SK-N-SH (cell line): Measurements from ENCODE around the gene ZNF277. TPM values are rescaled to one million over a fixed set of nuclear protein-coding genes. Genes with fewer than 3 reads are reported as not detected.

Source experiments
- CTCF ChIA-PET: fragments of 300-600, 350-600 bp; formaldehyde crosslinking; extraction: SDS; loops from one replicate; lab custom pipeline; 2021; lab: Yijun Ruan, JAX
- POLR2A ChIA-PET: fragments of 350-600 bp; sonication (Branson Sonifier 250); formaldehyde crosslinking; extraction: SDS; loops from one replicate; lab custom pipeline; 2020; ENCODE audit warnings: antibody characterized with exemption, inconsistent platforms; lab: Yijun Ruan, JAX
- DNase-seq: peaks from one replicate; pipeline ENCODE4 v3.0.0; 2012
- H2AFZ ChIP-seq: fragments of 200-600 bp; sonication (generic); 2 replicates; pipeline ENCODE4 v1.8.1; 2016; ENCODE audit warnings: antibody characterized with exemption, mild to moderate bottlenecking, low read depth
- H3F3A ChIP-seq: fragments of 200-600 bp; sonication (generic); replicated peaks from 2 replicates; pipeline ENCODE3; 2016; ENCODE audit warnings: antibody characterized with exemption, mild to moderate bottlenecking; ENCODE audit not compliant: insufficient read depth
- H3K27ac ChIP-seq, 2 experiments: fragments of 200-500 bp in 1 of 2; fragments of 200-600 bp in 1 of 2; sonication (Bioruptor generic) in 1 of 2; sonication (generic), shearing (Covaris generic) in 1 of 2; 2 replicates each; pipeline versions ENCODE4 v1.5.1 to v1.6.1; 2014 to 2016; ENCODE audit warnings: low read depth in 2 of 2, inconsistent platforms in 1 of 2, low read length in 1 of 2, mild to moderate bottlenecking in 1 of 2, mixed read lengths in 1 of 2
- H3K27me3 ChIP-seq: fragments of 200-600 bp; sonication (generic), shearing (Covaris generic); 2 replicates; pipeline ENCODE4 v1.6.1; 2016; ENCODE audit warnings: mixed run types; ENCODE audit not compliant: insufficient read depth
- H3K36me3 ChIP-seq, 2 experiments: fragments of 200-500 bp in 1 of 2; fragments of 200-600 bp in 1 of 2; sonication (Bioruptor generic) in 1 of 2; sonication (generic) in 1 of 2; replicated peaks in 1 of 2; 2 replicates each; pipeline versions ENCODE3 to v1.5.1; 2014 to 2016; ENCODE audit warnings: low read length in 1 of 2, mild to moderate bottlenecking in 1 of 2; ENCODE audit not compliant: insufficient read depth in 2 of 2, control insufficient read depth in 1 of 2
- H3K4me1 ChIP-seq, 2 experiments: fragments of 200-500 bp in 1 of 2; fragments of 200-600 bp in 1 of 2; sonication (Bioruptor generic) in 1 of 2; sonication (generic), shearing (Covaris generic) in 1 of 2; 2 replicates each; pipeline versions ENCODE4 v1.5.1 to v1.6.1; 2014 to 2016; ENCODE audit warnings: low read depth in 1 of 2, low read length in 1 of 2, mixed run types in 1 of 2; ENCODE audit not compliant: insufficient read depth in 2 of 2, control insufficient read depth in 1 of 2
- H3K4me2 ChIP-seq: fragments of 200-600 bp; sonication (generic), shearing (Covaris generic); 2 replicates; pipeline ENCODE4 v1.6.1; 2017; ENCODE audit warnings: mixed run types
- H3K4me3 ChIP-seq, 2 experiments: fragments of 200-500 bp in 1 of 2; fragments of 200-600 bp in 1 of 2; sonication (Bioruptor generic) in 1 of 2; sonication (generic), shearing (Covaris generic) in 1 of 2; 2 replicates each; pipeline versions ENCODE4 v1.5.1 to v1.8.1; 2014 to 2016; ENCODE audit warnings: low read depth in 2 of 2, inconsistent platforms in 1 of 2, low read length in 1 of 2, mild to moderate bottlenecking in 1 of 2, mixed read lengths in 1 of 2, moderate library complexity in 1 of 2
- H3K79me2 ChIP-seq: fragments of 200-600 bp; sonication (generic); 2 replicates; pipeline ENCODE4 v1.8.1; 2017; ENCODE audit warnings: mild to moderate bottlenecking; ENCODE audit not compliant: insufficient read depth
- H3K9ac ChIP-seq: fragments of 200-600 bp; sonication (generic); 2 replicates; pipeline ENCODE4 v1.6.1; 2017; ENCODE audit warnings: mixed run types
- H3K9me2 ChIP-seq: fragments of 200-600 bp; sonication (generic); 2 replicates; pipeline ENCODE4 v1.6.1; 2017; ENCODE audit warnings: mixed run types
- H3K9me3 ChIP-seq: fragments of 200-600 bp; sonication (generic); 2 replicates; pipeline ENCODE4 v1.6.1; 2017; ENCODE audit warnings: mixed run types, mild to moderate bottlenecking, moderate library complexity
- H4K20me1 ChIP-seq: fragments of 200-600 bp; sonication (generic); 2 replicates; pipeline ENCODE4 v1.6.1; 2017; ENCODE audit warnings: mild to moderate bottlenecking, mixed run types; ENCODE audit not compliant: insufficient read depth
- CHD2 ChIP-seq: fragments of 150-350 bp; IDR thresholded peaks from 2 replicates; pipeline ENCODE4 v1.6.1; 2018; ENCODE audit warnings: low read length; ENCODE audit not compliant: partially characterized antibody
- CTCF ChIP-seq: fragments of 200-600 bp; sonication (generic); IDR thresholded peaks from 2 replicates; pipeline ENCODE4 v1.6.1; 2017; ENCODE audit warnings: antibody characterized with exemption, mild to moderate bottlenecking, moderate library complexity
- EP300 ChIP-seq, 2 experiments: IDR thresholded peaks; 2 replicates each; pipeline versions ENCODE4 v1.4.0 to v1.6.1; 2012; ENCODE audit warnings: borderline replicate concordance in 1 of 2, low read depth in 1 of 2, low read length in 1 of 2
- EZH2phosphoT487 ChIP-seq: fragments of 200-600 bp; sonication (generic); IDR thresholded peaks from 2 replicates; pipeline ENCODE4 v1.6.1; 2017; ENCODE audit warnings: low read depth, mixed run types, mild to moderate bottlenecking, antibody characterized with exemption, moderate library complexity, borderline replicate concordance
- JUND ChIP-seq: IDR thresholded peaks from 2 replicates; pipeline ENCODE4 v1.4.0; 2012
- MAX ChIP-seq: IDR thresholded peaks from 2 replicates; pipeline ENCODE4 v1.4.0; 2012; ENCODE audit warnings: low read depth
- MXI1 ChIP-seq: IDR thresholded peaks from 2 replicates; pipeline ENCODE4 v1.6.1; 2012; ENCODE audit warnings: mild to moderate bottlenecking, low read depth, low read length, improper control_type of control experiment
- NFIC ChIP-seq: IDR thresholded peaks from 2 replicates; pipeline ENCODE4 v1.4.0; 2012; ENCODE audit warnings: borderline replicate concordance
- NRF1 ChIP-seq: IDR thresholded peaks from 2 replicates; pipeline ENCODE4 v1.6.1; 2012; ENCODE audit warnings: low read depth, mild to moderate bottlenecking, low read length
- PBX3 ChIP-seq: IDR thresholded peaks from 2 replicates; pipeline ENCODE4; 2012
- POLR2AphosphoS5 ChIP-seq: IDR thresholded peaks from 2 replicates; pipeline ENCODE4 v1.6.1; 2012; ENCODE audit warnings: low read depth, low read length
- RAD21 ChIP-seq: IDR thresholded peaks from 2 replicates; pipeline ENCODE4 v1.6.1; 2012; ENCODE audit warnings: mild to moderate bottlenecking, low read length
- RCOR1 ChIP-seq: fragments of 150-350 bp; IDR thresholded peaks from 2 replicates; pipeline ENCODE4 v1.6.1; 2017; ENCODE audit warnings: antibody characterized with exemption, low read length
- RFX5 ChIP-seq: IDR thresholded peaks from 2 replicates; pipeline ENCODE4 v1.6.1; 2012; ENCODE audit warnings: mild to moderate bottlenecking, improper control_type of control experiment, low read length
- RXRA ChIP-seq: IDR thresholded peaks from 2 replicates; pipeline ENCODE4 v1.4.0; 2012; ENCODE audit warnings: low read depth, mild to moderate bottlenecking, borderline replicate concordance
- SMC3 ChIP-seq: IDR thresholded peaks from 2 replicates; pipeline ENCODE4 v1.6.1; 2012; ENCODE audit warnings: low read depth, low read length, improper control_type of control experiment
- TEAD4 ChIP-seq: IDR thresholded peaks from 2 replicates; pipeline ENCODE4 v1.4.0; 2012; ENCODE audit warnings: mild to moderate bottlenecking, borderline replicate concordance; ENCODE audit not compliant: insufficient read depth
- USF2 ChIP-seq: fragments of 150-350 bp; IDR thresholded peaks from 2 replicates; pipeline ENCODE4 v1.6.1; 2017; ENCODE audit warnings: antibody characterized with exemption, low read length, low read depth, borderline replicate concordance
- WGBS: methylation state at CpG from one replicate; pipeline ENCODE4 v1.1.6; 2017; ENCODE audit warnings: low lambda C conversion rate; 5-methylcytosine and 5-hydroxymethylcytosine counted together
- polyA plus RNA-seq, 3 experiments: library from polyadenylated mRNA; depleted of rRNA; stranded (reverse); fragments of >200 nt; gene quantifications; 2 replicates each; pipeline ENCODE4 v1.2.3, GENCODE V29; 2012
- TF ChIP-seq, protein P1 (sequence below): IDR thresholded peaks from 2 replicates; pipeline ENCODE4 v1.4.0; 2012; ENCODE audit warnings: low read depth, borderline replicate concordance

The ZNF277 gene
- polyA plus RNA-seq, 1 of the 3 experiments (the other 2 are of a cell fraction): 11.5 TPM

GRCh38 chr7:112370436-112370835, 163.9 kb downstream of the ZNF277 start:
- Histone ChIP-seq H4K20me1 (no peaks in the 10 kb centered on the region), H2AFZ (no peak overlapping the region), H3K79me2 (no peaks in the 10 kb centered on the region), H3K4me1 (no peaks in the 10 kb centered on the region), H3K36me3 (no peaks in the 10 kb centered on the region), H3K27me3 (no peaks in the 10 kb centered on the region; the same call in 1 of the 2 replicates), H3K27ac (no peak overlapping the region)
- DNase-seq: no peak
- CTCF ChIA-PET: interaction anchor here (0.8 to 1.2 kb wide), 2 partner anchors 14 to 40 kb away, joined by 3 to 4 read pairs; no protein-coding TSS in a partner anchor
- no peak for TF ChIP-seq EZH2phosphoT487
- TF ChIP-seq NRF1: no peak
- TF ChIP-seq USF2: no peak
- no peak for TF ChIP-seq CHD2
- no peak for TF ChIP-seq RCOR1
- no peak for TF ChIP-seq MAX
- TF ChIP-seq MXI1: no peak
- TF ChIP-seq EP300 (IDR thresholded peaks at IDR 0.05; ENCODE audit: borderline replicate concordance in 1 of 2, low read depth in 1 of 2, low read length in 1 of 2): no peak
- no peak for TF ChIP-seq CTCF
- TF ChIP-seq RFX5: no peak
- no peak for TF ChIP-seq POLR2AphosphoS5
- TF ChIP-seq JUND: no peak
- no peak for TF ChIP-seq TEAD4
- no peak for TF ChIP-seq NFIC
- no peak for TF ChIP-seq RAD21
- no peak for TF ChIP-seq SMC3
- TF ChIP-seq RXRA: no peak
- TF ChIP-seq, protein P1, sequence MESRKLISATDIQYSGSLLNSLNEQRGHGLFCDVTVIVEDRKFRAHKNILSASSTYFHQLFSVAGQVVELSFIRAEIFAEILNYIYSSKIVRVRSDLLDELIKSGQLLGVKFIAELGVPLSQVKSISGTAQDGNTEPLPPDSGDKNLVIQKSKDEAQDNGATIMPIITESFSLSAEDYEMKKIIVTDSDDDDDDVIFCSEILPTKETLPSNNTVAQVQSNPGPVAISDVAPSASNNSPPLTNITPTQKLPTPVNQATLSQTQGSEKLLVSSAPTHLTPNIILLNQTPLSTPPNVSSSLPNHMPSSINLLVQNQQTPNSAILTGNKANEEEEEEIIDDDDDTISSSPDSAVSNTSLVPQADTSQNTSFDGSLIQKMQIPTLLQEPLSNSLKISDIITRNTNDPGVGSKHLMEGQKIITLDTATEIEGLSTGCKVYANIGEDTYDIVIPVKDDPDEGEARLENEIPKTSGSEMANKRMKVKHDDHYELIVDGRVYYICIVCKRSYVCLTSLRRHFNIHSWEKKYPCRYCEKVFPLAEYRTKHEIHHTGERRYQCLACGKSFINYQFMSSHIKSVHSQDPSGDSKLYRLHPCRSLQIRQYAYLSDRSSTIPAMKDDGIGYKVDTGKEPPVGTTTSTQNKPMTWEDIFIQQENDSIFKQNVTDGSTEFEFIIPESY: no peak
- no peak for TF ChIP-seq PBX3
- TF ChIP-seq, all 33 proteins: peak for 0
- Histone ChIP-seq H3K9me2 (no peaks in the 10 kb centered on the region), H3K9ac (no peak overlapping the region), H3K4me2 (no peak overlapping the region), H3K9me3 (no peaks in the 10 kb centered on the region), H3K4me3 (no peak overlapping the region), H3F3A (no peaks in the 10 kb centered on the region)
- POLR2A ChIA-PET: no interaction called here
- 35% methylated on average over 2 of the region's 2 CpGs for WGBS
